ENCODE measurements around the gene SSMEM1. TPM values are rescaled to one million over a fixed set of nuclear protein-coding genes. Genes with fewer than 3 reads are reported as not detected.

Gene SSMEM1
- total RNA-seq, 4 donors from 2014 or later: not detected

DNA sequence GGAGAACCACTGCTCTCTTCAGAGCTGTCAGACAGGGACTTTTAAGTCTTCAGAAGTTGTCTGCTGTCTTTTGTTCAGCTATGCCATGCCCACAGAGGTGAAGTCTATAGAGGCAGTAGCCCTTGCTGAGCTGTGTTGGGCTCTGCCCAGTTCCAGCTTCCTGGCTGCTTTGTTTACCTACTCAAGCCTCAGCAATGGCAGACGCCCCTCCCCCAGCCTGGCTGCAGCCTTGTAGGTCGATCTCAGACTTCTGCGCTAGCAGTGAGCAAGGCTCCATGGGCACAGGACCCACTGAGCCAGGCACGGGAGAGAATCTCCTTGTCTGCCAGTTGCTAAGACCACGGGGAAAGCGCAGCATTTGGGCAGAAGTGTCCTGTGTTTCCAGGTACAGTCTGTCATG, 46.9 kb downstream of the SSMEM1 start:
- no peak overlapping the region for H3K4me3 ChIP-seq (ENCODE audit: low read depth, poor library complexity, severe bottlenecking)
- TF ChIP-seq, protein P1, sequence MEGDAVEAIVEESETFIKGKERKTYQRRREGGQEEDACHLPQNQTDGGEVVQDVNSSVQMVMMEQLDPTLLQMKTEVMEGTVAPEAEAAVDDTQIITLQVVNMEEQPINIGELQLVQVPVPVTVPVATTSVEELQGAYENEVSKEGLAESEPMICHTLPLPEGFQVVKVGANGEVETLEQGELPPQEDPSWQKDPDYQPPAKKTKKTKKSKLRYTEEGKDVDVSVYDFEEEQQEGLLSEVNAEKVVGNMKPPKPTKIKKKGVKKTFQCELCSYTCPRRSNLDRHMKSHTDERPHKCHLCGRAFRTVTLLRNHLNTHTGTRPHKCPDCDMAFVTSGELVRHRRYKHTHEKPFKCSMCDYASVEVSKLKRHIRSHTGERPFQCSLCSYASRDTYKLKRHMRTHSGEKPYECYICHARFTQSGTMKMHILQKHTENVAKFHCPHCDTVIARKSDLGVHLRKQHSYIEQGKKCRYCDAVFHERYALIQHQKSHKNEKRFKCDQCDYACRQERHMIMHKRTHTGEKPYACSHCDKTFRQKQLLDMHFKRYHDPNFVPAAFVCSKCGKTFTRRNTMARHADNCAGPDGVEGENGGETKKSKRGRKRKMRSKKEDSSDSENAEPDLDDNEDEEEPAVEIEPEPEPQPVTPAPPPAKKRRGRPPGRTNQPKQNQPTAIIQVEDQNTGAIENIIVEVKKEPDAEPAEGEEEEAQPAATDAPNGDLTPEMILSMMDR (IDR thresholded peaks at IDR 0.05): no peak
- intact Hi-C loops (cut with DNase I; ENCODE audit: low total_unique reads): no loop called here
- WGBS, 2 donors: 91 to 94% methylated on average over 5 to 6 of the region's 6 CpGs
- DNase-seq (ENCODE audit: low spot score in 2 of 2): no peak

DNA sequence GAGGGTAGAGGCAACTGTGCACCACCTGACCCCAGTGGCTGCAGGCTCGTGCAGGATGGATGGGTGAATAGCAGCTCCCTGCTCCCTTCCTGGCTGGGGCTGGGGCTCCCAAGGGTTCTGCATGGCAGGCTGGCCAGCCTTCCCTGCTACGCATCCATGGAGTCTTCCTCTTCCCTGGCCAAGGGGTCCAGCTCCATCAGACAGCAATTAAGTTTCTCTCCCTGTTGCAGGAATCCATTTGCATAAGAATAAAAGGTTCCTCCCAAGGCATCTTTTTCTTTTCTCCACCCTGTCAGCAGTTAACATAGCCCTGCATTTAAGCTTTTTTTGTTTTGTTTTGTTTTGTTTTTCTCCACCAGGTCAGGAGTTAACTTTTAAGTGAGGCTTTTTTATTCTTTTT, 49.0 kb downstream of the SSMEM1 start:
- no peak overlapping the region for H3K4me3 ChIP-seq (ENCODE audit: low read depth, poor library complexity, severe bottlenecking)
- TF ChIP-seq POLR2A (IDR thresholded peaks at IDR 0.05): no peak
- TF ChIP-seq, protein P1 (IDR thresholded peaks at IDR 0.05): no peak
- no peak for DNase-seq (ENCODE audit: low spot score in 2 of 2)
- intact Hi-C loops (cut with DNase I; ENCODE audit: low total_unique reads): no loop called here
- WGBS, 2 donors: 72 to 87% methylated on average over 2 of the region's 2 CpGs

DNA sequence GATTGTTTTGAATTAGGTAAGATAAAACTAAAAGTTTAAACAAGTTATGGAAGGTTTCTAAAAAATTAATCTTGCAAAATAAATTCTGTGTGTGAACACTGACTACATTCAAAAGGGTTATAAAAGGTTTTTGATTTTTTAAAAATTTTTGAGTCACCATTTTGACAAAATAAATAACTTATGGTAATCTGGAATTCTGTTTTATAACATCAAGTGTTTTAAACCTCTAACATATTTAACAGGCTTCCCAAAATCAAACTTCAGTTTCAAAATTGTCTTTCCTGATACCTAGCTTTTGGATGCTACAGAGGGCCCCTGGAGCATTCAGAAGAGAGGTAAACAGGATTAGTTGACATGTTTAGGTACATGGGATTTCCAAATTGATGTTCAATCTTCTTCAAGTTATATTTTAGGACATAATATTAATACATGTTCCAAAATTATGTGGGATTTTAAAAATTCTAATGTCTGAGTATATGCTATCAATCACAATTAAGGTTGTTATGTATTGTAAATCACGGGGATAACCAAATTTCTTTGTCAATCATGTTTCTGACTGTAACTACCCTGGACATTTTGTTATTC, 50.9 kb downstream of the SSMEM1 start:
- no peak overlapping the region for H3K4me3 ChIP-seq (ENCODE audit: low read depth, poor library complexity, severe bottlenecking)
- no peak for DNase-seq (ENCODE audit: low spot score in 2 of 2)
- TF ChIP-seq POLR2A (IDR thresholded peaks at IDR 0.05): no peak
- TF ChIP-seq, protein P1 (IDR thresholded peaks at IDR 0.05): no peak
- intact Hi-C loops (cut with DNase I; ENCODE audit: low total_unique reads): no loop called here
- 69 to 81% methylated on average over 1 of the region's 1 CpG for WGBS, 2 donors

DNA sequence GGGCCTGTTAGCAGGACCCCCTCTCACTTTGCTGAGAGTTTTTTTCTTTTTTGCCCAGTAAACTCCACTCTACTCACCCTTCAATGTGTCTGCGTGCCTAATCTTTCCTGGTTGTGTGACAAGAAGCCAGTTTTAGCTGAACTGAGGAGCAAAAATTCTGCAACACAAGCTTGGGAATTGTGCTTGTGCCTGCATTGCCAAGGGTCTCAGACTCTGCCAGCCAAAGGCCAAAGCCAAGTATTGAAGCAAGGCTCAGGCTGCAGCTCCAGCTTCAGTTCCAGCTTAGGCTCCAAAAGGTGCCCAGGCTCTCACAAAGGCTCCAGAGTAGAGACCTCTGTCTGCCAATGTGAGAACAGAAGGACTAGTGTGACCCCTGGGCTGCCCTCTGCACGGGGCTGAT, 54.8 kb downstream of the SSMEM1 start:
- no peak overlapping the region for H3K4me3 ChIP-seq (ENCODE audit: low read depth, poor library complexity, severe bottlenecking)
- WGBS, 2 donors: 54 to 83% methylated on average over 2 of the region's 2 CpGs
- no peak for TF ChIP-seq POLR2A (IDR thresholded peaks at IDR 0.05)
- intact Hi-C loops (cut with DNase I; ENCODE audit: low total_unique reads): no loop called here
- DNase-seq (ENCODE audit: low spot score in 2 of 2): no peak

DNA sequence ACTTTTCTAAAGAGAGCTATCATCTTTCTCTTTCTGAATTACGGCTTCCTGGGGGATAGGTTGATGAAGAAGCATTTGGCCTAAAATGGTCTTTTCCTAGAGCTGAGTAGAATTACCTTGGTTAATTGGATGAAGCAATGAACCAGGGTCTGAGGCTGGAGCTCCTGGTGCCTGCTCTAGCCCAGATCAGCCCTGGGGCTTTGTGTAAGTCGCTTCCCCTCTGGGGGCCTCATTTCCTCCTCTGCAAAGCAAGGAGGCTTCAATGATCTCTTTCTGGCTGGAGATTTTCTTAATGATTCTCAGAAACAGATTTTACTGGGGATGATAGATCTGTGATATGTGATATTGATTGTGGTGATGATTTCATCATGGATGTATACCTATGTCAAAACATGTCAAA, 55.5 kb downstream of the SSMEM1 start:
- H3K4me3 ChIP-seq (ENCODE audit: low read depth, poor library complexity, severe bottlenecking): no peak overlapping the region
- no peak for DNase-seq (ENCODE audit: low spot score in 2 of 2)
- 78 to 88% methylated on average over 2 of the region's 2 CpGs for WGBS, 2 donors
- intact Hi-C loops (cut with DNase I; ENCODE audit: low total_unique reads): no loop called here
- TF ChIP-seq, protein P1 (IDR thresholded peaks at IDR 0.05): no peak
- TF ChIP-seq POLR2A (IDR thresholded peaks at IDR 0.05): no peak

Other genes starting within 250 kb of the SSMEM1 start
- 1 to 10 TPM; 3.7 to 9.8 (median 5.6) TPM for gene ZC3HC1, start 156.5 kb upstream of the SSMEM1 start, total RNA-seq
- 10 to 100 TPM; 13.5 to 27.4 (median 21.3) TPM for gene KLHDC10, start 137.3 kb upstream of the SSMEM1 start, total RNA-seq
- 10 to 100 TPM in 2 of 4 donors, 1 to 10 TPM in 2; 8.0 to 12.7 (median 9.7) TPM for gene TMEM209, start 2.5 kb upstream of the SSMEM1 start, total RNA-seq
- gene CPA2, start 59.0 kb downstream of the SSMEM1 start, total RNA-seq: under 1 TPM in 1 of 4 donors, not detected in 3; 0.16 TPM
- 100 to 1,000 TPM in 1 of 4 donors, 10 to 100 TPM in 3; 44.4 to 107 (median 66.1) TPM for gene CPA4, start 85.3 kb downstream of the SSMEM1 start, total RNA-seq
- gene CPA5, start 137.0 kb downstream of the SSMEM1 start, total RNA-seq: not detected
- 1 to 10 TPM in 1 of 4 donors, not detected in 3; 1.8 TPM for gene CPA1, start 172.6 kb downstream of the SSMEM1 start, total RNA-seq
- 1 to 10 TPM; 1.6 to 6.6 (median 3.0) TPM for gene CEP41, start 233.2 kb downstream of the SSMEM1 start, total RNA-seq

Measured in lower leg skin (tissue), 4 donors.